ENCODE results near the gene CYBA.

- TF ChIP-seq CTCF (IDR thresholded peaks at IDR 0.05) (no peak), RAD21 (conservative IDR thresholded peaks at IDR 0.05 in 1 of 2, IDR thresholded peaks at IDR 0.05 in 1 of 2) (no peak), POLR2A (IDR thresholded peaks at IDR 0.05; ENCODE audit: low read length) (no peak), KDM1A (IDR thresholded peaks at IDR 0.05; ENCODE audit: low read depth) (no peak)
These were observed 36.4 kb upstream of the CYBA start for GRCh38 chr16:88687254-88687576.
